Posterior cingulate gyrus (tissue), 11 donors: ENCODE measurements around the gene SND1.
A peak's percentile ranks its signal among the peaks of the same experiment; 100 is the strongest.

ENCODE experiments used
- DNase-seq, 10 donors: peaks; one replicate each; pipeline versions ENCODE4 v3.0.0 to v3.0.0-alpha.2; 2020 to 2021; ENCODE audit warnings: mixed read lengths in 3 of 10
- intact Hi-C: fragments of 100-400 bp; cut with DNase I; formaldehyde crosslinking; loops from one replicate; pipeline ENCODE4 v1.15.1; 2023

Gene SND1

GRCh38 chr7:127974446-127975035 is 322.5 kb downstream of the SND1 start:
- intact Hi-C loops: no loop called here
- DNase-seq: peak in 1 of 10 donors; percentile 77

GRCh38 chr7:127976056-127976737 is 324.2 kb downstream of the SND1 start:
- intact Hi-C loops: no loop called here

GRCh38 chr7:127976738-127977120 is 324.7 kb downstream of the SND1 start:
- DNase-seq: peak in 2 of 10 donors; percentile 12 to 75
- intact Hi-C loops: no loop called here

More at GRCh38 chr7:127976056-127976737, 324.2 kb downstream of the SND1 start:
- no peak for DNase-seq

- no peak for DNase-seq
- intact Hi-C loops: no loop called here
Measured at GRCh38 chr7:127978421-127978820, 326.4 kb downstream of the SND1 start.

- no peak for DNase-seq
Measured at GRCh38 chr7:127979113-127979727, 327.2 kb downstream of the SND1 start.

GRCh38 chr7:127979728-127980126 is 327.7 kb downstream of the SND1 start:
- no peak for DNase-seq
- intact Hi-C loops: no loop called here

More at GRCh38 chr7:127979113-127979727, 327.2 kb downstream of the SND1 start:
- intact Hi-C loops: no loop called here

- intact Hi-C loops: no loop called here
- no peak for DNase-seq
Measured at GRCh38 chr7:127980901-127981300, 328.9 kb downstream of the SND1 start.

GRCh38 chr7:127981965-127982364 is 330.0 kb downstream of the SND1 start:
- DNase-seq: no peak
- intact Hi-C loops: no loop called here

- intact Hi-C loops: no loop called here
- DNase-seq: no peak
Measured at GRCh38 chr7:127983804-127984332, 331.9 kb downstream of the SND1 start.

- DNase-seq: peak in 1 of 10 donors; percentile 74
- intact Hi-C loops: loop anchor here (1.0 kb wide), 1 partner anchor 8 kb away; no protein-coding TSS in a partner anchor
Measured at GRCh38 chr7:127986581-127987521, 334.9 kb downstream of the SND1 start.

- no peak for DNase-seq
- intact Hi-C loops: no loop called here
Measured at GRCh38 chr7:127988751-127989150, 336.8 kb downstream of the SND1 start.

GRCh38 chr7:127993317-127993716 is 341.3 kb downstream of the SND1 start:
- intact Hi-C loops: no loop called here
- no peak for DNase-seq

GRCh38 chr7:127993987-127994386 is 342.0 kb downstream of the SND1 start:
- intact Hi-C loops: no loop called here
- DNase-seq: no peak

- no peak for DNase-seq
Measured at GRCh38 chr7:127995156-127995880, 343.3 kb downstream of the SND1 start.

GRCh38 chr7:127995881-127996215 is 343.9 kb downstream of the SND1 start:
- intact Hi-C loops: loop anchor here (1.0 kb wide), 1 partner anchor 9 kb away; no protein-coding TSS in a partner anchor
- DNase-seq: no peak

More at GRCh38 chr7:127995156-127995880, 343.3 kb downstream of the SND1 start:
- intact Hi-C loops: loop anchor here (1.0 kb wide), 1 partner anchor 8 kb away; no protein-coding TSS in a partner anchor

- intact Hi-C loops: no loop called here
- DNase-seq: no peak
Measured at GRCh38 chr7:127996253-127997071, 344.5 kb downstream of the SND1 start.

- intact Hi-C loops: no loop called here
- no peak for DNase-seq
Measured at GRCh38 chr7:127997226-127997922, 345.4 kb downstream of the SND1 start.

- no peak for DNase-seq
- intact Hi-C loops: no loop called here
Measured at GRCh38 chr7:127998671-127999070, 346.7 kb downstream of the SND1 start.
